HK-2 (cell line): Measurements from ENCODE around the gene SCAI.
"Not testable (repeated sequence)": the region's sequence is repeated elsewhere in the genome, so short reads cannot be mapped to it uniquely, and the experiment has no call there.

ENCODE experiments used
- DNase-seq: peaks from one replicate; pipeline ENCODE4 v3.0.0-alpha.2; 2018; ENCODE audit not compliant: unreplicated experiment

Gene SCAI

GRCh38 chr9:125143377-125144090 lies at the start of gene SCAI:
TSS of gene SCAI (minus strand) at chr9:125143528. CDS start at chr9:125143437, 91 bp downstream.
- DNase-seq: peak; percentile 100

- peak; percentile 13 for DNase-seq
These were observed 47.1 kb upstream of the SCAI start for GRCh38 chr9:125190361-125190801.

GRCh38 chr9:125189361-125190289 lies 46.3 kb upstream of the SCAI start, which contains the start of gene PPP6C:
TSS of gene PPP6C (minus strand) at chr9:125189803. CDS start at chr9:125189718, 85 bp downstream.
- DNase-seq: peak; percentile 93

GRCh38 chr9:125189011-125189360 lies 45.7 kb upstream of the SCAI start:
- DNase-seq: peak; percentile 20

GRCh38 chr9:125183561-125183960 lies 40.2 kb upstream of the SCAI start:
- no peak for DNase-seq

GRCh38 chr9:125183054-125183453 lies 39.7 kb upstream of the SCAI start:
- DNase-seq: no peak

GRCh38 chr9:125181756-125182155 lies 38.4 kb upstream of the SCAI start:
- not testable (repeated sequence) for DNase-seq

- DNase-seq: no peak
These were observed 37.5 kb upstream of the SCAI start for GRCh38 chr9:125180876-125181275.

- not testable (repeated sequence) for DNase-seq
These were observed 36.4 kb upstream of the SCAI start for GRCh38 chr9:125179776-125180175.

- no peak for DNase-seq
These were observed 34.6 kb upstream of the SCAI start for GRCh38 chr9:125177888-125178287.

- no peak for DNase-seq
These were observed 33.3 kb upstream of the SCAI start for GRCh38 chr9:125176636-125177035.

GRCh38 chr9:125172031-125172755 lies 28.9 kb upstream of the SCAI start:
- no peak for DNase-seq

GRCh38 chr9:125169895-125170294 lies 26.6 kb upstream of the SCAI start:
- no peak for DNase-seq

- no peak for DNase-seq
These were observed 23.4 kb upstream of the SCAI start for GRCh38 chr9:125166762-125167161.

GRCh38 chr9:125162891-125163290 lies 19.6 kb upstream of the SCAI start:
- DNase-seq: not testable (repeated sequence)

- no peak for DNase-seq
These were observed 18.1 kb upstream of the SCAI start for GRCh38 chr9:125161284-125161918.

GRCh38 chr9:125160750-125161149 lies 17.4 kb upstream of the SCAI start:
- DNase-seq: no peak

- DNase-seq: no peak
These were observed 13.2 kb upstream of the SCAI start for GRCh38 chr9:125156551-125156950.

GRCh38 chr9:125153712-125154367 lies 10.5 kb upstream of the SCAI start:
- no peak for DNase-seq

GRCh38 chr9:125151730-125152129 lies 8.4 kb upstream of the SCAI start:
- no peak for DNase-seq
